Caco-2 (cell line): ENCODE results near the gene ANKLE2. TPM values are rescaled to one million over a fixed set of nuclear protein-coding genes. Genes with fewer than 3 reads are reported as not detected.
A peak's percentile ranks its signal among the peaks of the same experiment; 100 is the strongest.

ENCODE experiments used
- BruUV-seq: library from RNA; stranded (reverse); fragments of 400-500 nt; replicated peaks from 2 replicates; lab custom pipeline; 2021; lab: Mats Ljungman, UMichigan
- CTCF ChIA-PET: fragments of 300-600 bp; sonication (Branson Sonifier 250); formaldehyde crosslinking; loops from one replicate; lab custom pipeline; 2022; ENCODE audit warnings: antibody characterized with exemption; lab: Charles Lee
- POLR2A ChIA-PET: fragments of 300-600 bp; sonication (Branson Sonifier 250); formaldehyde crosslinking; loops from one replicate; lab custom pipeline; 2022; ENCODE audit warnings: antibody characterized with exemption; lab: Charles Lee
- DNase-seq, 2 experiments: peaks; one replicate each; pipeline versions ENCODE4 v3.0.0 to v3.0.0-alpha.2; 2020 to 2022
- H3K27me3 ChIP-seq: replicated peaks from 2 replicates; pipeline ENCODE4 v1.6.0; 2011; ENCODE audit warnings: low read length; ENCODE audit not compliant: control insufficient read depth, insufficient read depth
- H3K36me3 ChIP-seq: 2 replicates; pipeline ENCODE4 v1.5.1; 2011; ENCODE audit warnings: low read length; ENCODE audit not compliant: control insufficient read depth, insufficient read depth
- H3K4me1 ChIP-seq: fragments of 250-450 bp; sonication (Bioruptor Pico); 2 replicates; pipeline ENCODE4 v1.5.1; 2020; ENCODE audit warnings: mild to moderate bottlenecking
- H3K4me3 ChIP-seq: 2 replicates; pipeline ENCODE4 v1.5.1; 2011; ENCODE audit warnings: low read depth, mild to moderate bottlenecking, control low read depth, low read length
- H3K9me3 ChIP-seq: fragments of 250-450 bp; sonication (Bioruptor Pico); 2 replicates; pipeline ENCODE4 v1.5.1; 2020; ENCODE audit warnings: mild to moderate bottlenecking, moderate library complexity
- H3K27ac Mint-ChIP-seq: one replicate; pipeline ENCODE4 v1.8.0; 2022; ENCODE audit warnings: mixed read lengths; ENCODE audit not compliant: unreplicated experiment
- H3K27me3 Mint-ChIP-seq: one replicate; pipeline ENCODE4 v1.8.0; 2022; ENCODE audit warnings: mixed read lengths; ENCODE audit not compliant: insufficient read depth, unreplicated experiment
- H3K36me3 Mint-ChIP-seq: one replicate; pipeline ENCODE4 v1.8.0; 2022; ENCODE audit warnings: mild to moderate bottlenecking, mixed read lengths; ENCODE audit not compliant: insufficient read depth, unreplicated experiment
- H3K4me1 Mint-ChIP-seq: one replicate; pipeline ENCODE4 v1.8.0; 2022; ENCODE audit warnings: low read depth, mixed read lengths; ENCODE audit not compliant: unreplicated experiment
- H3K4me3 Mint-ChIP-seq: one replicate; pipeline ENCODE4 v1.8.0; 2022; ENCODE audit warnings: mild to moderate bottlenecking, moderate library complexity, mixed read lengths; ENCODE audit not compliant: unreplicated experiment
- H3K9me3 Mint-ChIP-seq: one replicate; pipeline ENCODE4 v1.8.0; 2022; ENCODE audit warnings: mixed read lengths; ENCODE audit not compliant: unreplicated experiment
- intact Hi-C: fragments of 100-400 bp; cut with micrococcal nuclease; formaldehyde crosslinking; loops from one replicate; pipeline ENCODE4 v1.10.0; 2022; ENCODE audit not compliant: unreplicated experiment
- total RNA-seq: library from RNA; stranded (reverse); gene quantifications from 2 replicates; pipeline ENCODE4 v1.2.3, GENCODE V29; 2022
- TF ChIP-seq, protein P1 (sequence below), 2 experiments: fragments of 200-600 bp in 1 of 2; IDR thresholded peaks; 1 replicate in 1 of 2; 2 replicates in 1 of 2; pipeline versions ENCODE4 v1.5.1 to v1.8.0; 2011 to 2022; ENCODE audit warnings: antibody characterized with exemption in 1 of 2, control low read depth in 1 of 2, inconsistent platforms in 1 of 2, low read depth in 1 of 2, low read length in 1 of 2, mild to moderate bottlenecking in 1 of 2, moderate library complexity in 1 of 2; ENCODE audit not compliant: insufficient read depth in 1 of 2, severe bottlenecking in 1 of 2, unreplicated experiment in 1 of 2

ANKLE2 gene
- total RNA-seq, 1 experiment from 2014 or later = 80.8 TPM

DNA sequence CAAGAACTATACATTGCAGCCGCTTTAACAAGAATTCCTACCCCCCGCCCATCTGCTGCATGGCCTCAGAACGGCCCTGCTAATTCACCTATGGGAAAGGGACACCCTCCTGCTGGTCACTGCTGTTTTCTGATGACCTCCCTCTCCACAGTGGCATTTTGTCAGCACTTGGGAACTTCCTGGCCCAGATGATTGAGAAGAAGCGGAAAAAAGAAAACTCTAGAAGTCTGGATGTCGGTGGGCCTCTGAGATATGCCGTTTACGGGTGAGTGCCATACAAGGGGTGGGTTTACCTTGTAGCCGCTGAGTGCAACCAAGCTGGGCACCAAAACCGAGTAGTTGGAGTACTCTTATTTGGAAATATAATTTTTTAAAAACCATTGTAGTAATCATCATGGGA, 71.5 kb downstream of the ANKLE2 start:
- POLR2A ChIA-PET = no interaction called here
- peak overlapping the region; percentile 63 for H3K4me3 Mint-ChIP-seq
- TF ChIP-seq, protein P1, sequence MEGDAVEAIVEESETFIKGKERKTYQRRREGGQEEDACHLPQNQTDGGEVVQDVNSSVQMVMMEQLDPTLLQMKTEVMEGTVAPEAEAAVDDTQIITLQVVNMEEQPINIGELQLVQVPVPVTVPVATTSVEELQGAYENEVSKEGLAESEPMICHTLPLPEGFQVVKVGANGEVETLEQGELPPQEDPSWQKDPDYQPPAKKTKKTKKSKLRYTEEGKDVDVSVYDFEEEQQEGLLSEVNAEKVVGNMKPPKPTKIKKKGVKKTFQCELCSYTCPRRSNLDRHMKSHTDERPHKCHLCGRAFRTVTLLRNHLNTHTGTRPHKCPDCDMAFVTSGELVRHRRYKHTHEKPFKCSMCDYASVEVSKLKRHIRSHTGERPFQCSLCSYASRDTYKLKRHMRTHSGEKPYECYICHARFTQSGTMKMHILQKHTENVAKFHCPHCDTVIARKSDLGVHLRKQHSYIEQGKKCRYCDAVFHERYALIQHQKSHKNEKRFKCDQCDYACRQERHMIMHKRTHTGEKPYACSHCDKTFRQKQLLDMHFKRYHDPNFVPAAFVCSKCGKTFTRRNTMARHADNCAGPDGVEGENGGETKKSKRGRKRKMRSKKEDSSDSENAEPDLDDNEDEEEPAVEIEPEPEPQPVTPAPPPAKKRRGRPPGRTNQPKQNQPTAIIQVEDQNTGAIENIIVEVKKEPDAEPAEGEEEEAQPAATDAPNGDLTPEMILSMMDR (IDR thresholded peaks at IDR 0.05; ENCODE audit: insufficient read depth in 1 of 2, low read depth in 1 of 2, low read length in 1 of 2, severe bottlenecking in 1 of 2, unreplicated experiment in 1 of 2) = no peak

DNA sequence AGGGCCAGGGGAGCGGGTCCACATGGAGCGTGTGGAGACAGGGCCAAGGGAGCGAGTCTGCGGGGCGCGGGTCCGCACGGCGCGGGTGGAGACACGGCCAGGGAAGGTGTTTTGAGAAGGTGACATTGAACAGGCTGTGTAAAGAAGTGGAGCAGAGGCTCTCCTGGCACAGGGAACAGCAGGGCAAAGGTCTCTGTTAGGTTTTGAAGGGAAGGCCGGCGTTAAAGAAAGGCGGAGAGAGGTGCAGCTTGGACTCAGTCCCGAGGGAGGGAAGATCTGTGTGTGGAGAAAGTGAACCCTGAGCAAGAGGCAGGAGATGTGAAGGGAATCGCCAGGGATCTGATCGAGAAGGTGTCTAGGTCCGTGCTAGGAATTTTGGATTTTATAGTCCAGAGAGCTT, 72.4 kb downstream of the ANKLE2 start:
- no TSS peak for BruUV-seq
- CTCF ChIA-PET = no interaction called here
- peak overlapping the region; percentile 63 for H3K4me3 Mint-ChIP-seq
- Histone ChIP-seq H3K4me1 (peaks cover 6% of the 10 kb centered on the region), H3K4me3 (peak overlapping the region; percentile 35), H3K36me3 (no peaks in the 10 kb centered on the region; the same call in 1 of the 2 replicates), H3K27me3 (no peaks in the 10 kb centered on the region), H3K9me3 (no peaks in the 10 kb centered on the region)
- intact Hi-C loops = no loop called here
- DNase-seq = peak; percentile 30 to 59
- POLR2A ChIA-PET = no interaction called here
- no peaks in the 10 kb centered on the region for H3K9me3 Mint-ChIP-seq
- peaks cover 40% of the 10 kb centered on the region for H3K36me3 Mint-ChIP-seq
- H3K4me1 Mint-ChIP-seq = peaks cover 6% of the 10 kb centered on the region
- TF ChIP-seq, protein P1 (IDR thresholded peaks at IDR 0.05; ENCODE audit: insufficient read depth in 1 of 2, low read depth in 1 of 2, low read length in 1 of 2, severe bottlenecking in 1 of 2, unreplicated experiment in 1 of 2) = no peak
- no peaks in the 10 kb centered on the region for H3K27me3 Mint-ChIP-seq
- no peak overlapping the region for H3K27ac Mint-ChIP-seq

More for the DNA sequence above, 71.5 kb downstream of the ANKLE2 start:
- peaks cover 44% of the 10 kb centered on the region for H3K36me3 Mint-ChIP-seq
- peaks cover 6% of the 10 kb centered on the region for H3K4me1 Mint-ChIP-seq
- H3K9me3 Mint-ChIP-seq = no peaks in the 10 kb centered on the region
- Histone ChIP-seq H3K4me3 (no peak overlapping the region), H3K4me1 (peaks cover 6% of the 10 kb centered on the region), H3K36me3 (no peaks in the 10 kb centered on the region; the same call in 1 of the 2 replicates), H3K9me3 (no peaks in the 10 kb centered on the region), H3K27me3 (no peaks in the 10 kb centered on the region)
- CTCF ChIA-PET = interaction anchor here (0.7 kb wide), 1 partner anchor 40 kb away, joined by 3 read pairs; no protein-coding TSS in a partner anchor
- no TSS peak for BruUV-seq
- no peak for DNase-seq
- H3K27me3 Mint-ChIP-seq = no peaks in the 10 kb centered on the region
- intact Hi-C loops = no loop called here
- no peak overlapping the region for H3K27ac Mint-ChIP-seq

DNA sequence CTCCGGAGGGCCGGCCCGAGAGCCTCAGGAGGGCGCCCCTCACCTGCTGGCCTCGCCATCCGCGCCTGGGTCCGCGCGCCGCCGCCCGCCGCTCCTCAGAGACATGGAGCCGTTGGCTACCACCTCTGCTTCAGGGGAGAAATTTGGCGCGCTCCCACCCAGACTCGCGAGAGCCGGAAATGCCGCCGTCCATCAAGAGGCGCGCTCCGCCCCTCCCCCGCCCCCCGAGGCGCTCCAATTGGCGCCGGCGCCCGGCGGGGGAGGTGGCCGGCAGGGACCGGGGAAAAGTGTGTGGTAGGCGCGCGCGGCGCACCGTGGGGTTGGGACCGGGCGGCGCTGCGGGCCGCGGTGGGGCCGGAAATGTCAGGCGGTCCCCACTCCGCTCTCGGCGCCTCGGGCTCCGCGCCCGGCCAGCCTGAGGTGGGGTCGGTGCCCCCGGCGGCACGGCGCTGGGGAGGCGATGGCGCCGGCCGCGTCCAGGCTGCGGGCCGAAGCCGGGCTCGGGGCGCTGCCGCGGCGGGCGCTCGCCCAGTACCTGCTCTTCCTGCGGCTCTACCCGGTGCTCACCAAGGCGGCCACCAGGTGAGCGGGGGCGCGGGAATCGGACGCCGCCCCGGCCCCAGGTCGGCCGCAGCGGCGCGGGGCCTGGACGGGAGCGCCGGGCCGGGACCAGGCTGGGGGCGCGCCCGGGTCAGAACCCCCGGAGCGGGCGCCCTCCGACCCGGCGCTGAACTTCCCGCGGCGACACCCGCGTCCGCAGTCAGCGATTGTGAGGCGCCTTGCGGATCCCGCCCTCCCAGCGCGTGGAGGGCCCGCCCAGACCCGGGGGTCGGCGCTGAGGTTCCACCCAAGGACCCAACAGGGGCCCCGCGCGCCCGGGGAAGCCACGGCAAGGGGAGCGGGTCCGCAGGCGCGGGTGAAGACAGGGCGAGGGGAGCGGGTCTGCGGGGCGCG, 74.1 kb downstream of the ANKLE2 start, which contains the start of the genes POLE and PXMP2:
Gene POLE, minus strand, starts transcription at position 132 of the 954 bp plus-strand sequence. Its CDS starts 27 bp downstream, at position 105.
Gene PXMP2, plus strand, starts transcription at position 377 of the 954 bp plus-strand sequence. Its CDS starts 84 bp downstream, at position 461.
- Mint-ChIP-seq H3K36me3 (peaks cover 40% of the 10 kb centered on the region), H3K27me3 (no peaks in the 10 kb centered on the region), H3K27ac (peak within 1 kb of the TSS; percentile 76), H3K9me3 (no peaks in the 10 kb centered on the region), H3K4me1 (peaks cover 6% of the 10 kb centered on the region), H3K4me3 (peak within 1 kb of the TSS; percentile 84)
- DNase-seq = peak; percentile 95 to 97
- Histone ChIP-seq H3K9me3 (no peaks in the 10 kb centered on the region), H3K27me3 (no peaks in the 10 kb centered on the region), H3K4me3 (peak within 1 kb of the TSS; percentile 71), H3K4me1 (peaks cover 6% of the 10 kb centered on the region), H3K36me3 (no peaks in the 10 kb centered on the region; the same call in 1 of the 2 replicates)
- BruUV-seq = no TSS peak
- ChIA-PET CTCF (no interaction called here), POLR2A (no interaction called here)
- TF ChIP-seq, protein P1 (IDR thresholded peaks at IDR 0.05; ENCODE audit: insufficient read depth in 1 of 2, low read depth in 1 of 2, low read length in 1 of 2, severe bottlenecking in 1 of 2, unreplicated experiment in 1 of 2) = no peak
- intact Hi-C loops = loop anchor here (2.0 kb wide), 1 partner anchor 23 kb away; the partner anchor contains the start of gene PGAM5
